Measurements from ENCODE around the gene DLGAP3.

DLGAP3 gene

DNA sequence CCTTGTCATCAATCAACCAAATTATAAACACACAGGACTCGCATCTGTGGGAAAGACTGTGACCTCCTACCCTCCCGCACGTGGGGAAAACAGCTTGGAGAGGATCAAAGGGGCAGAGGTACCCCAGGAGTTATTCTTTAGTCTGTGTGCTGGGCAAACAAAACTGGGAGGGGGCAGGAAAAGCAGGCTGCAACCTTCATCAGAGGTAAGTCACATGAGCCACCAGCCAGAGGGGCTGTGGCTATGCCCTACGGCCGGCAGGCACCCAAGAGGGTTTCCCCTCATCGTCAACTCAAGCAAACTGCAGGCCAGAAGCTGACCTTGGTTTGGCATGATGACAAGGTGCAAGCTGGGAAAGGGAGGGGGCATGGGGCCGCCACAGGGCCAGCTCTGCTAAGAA, 82.4 kb downstream of the DLGAP3 start:
- TF ChIP-seq SNAI2 (CRISPR knock-in tag; IDR thresholded peaks at IDR 0.05), result no peak
- TF ChIP-seq ARNTL (CRISPR knock-in tag; IDR thresholded peaks at IDR 0.05; ENCODE audit: borderline replicate concordance, low read depth), result no peak
- no peak for TF ChIP-seq ZNF565 (CRISPR knock-in tag; conservative IDR thresholded peaks at IDR 0.05; ENCODE audit: low read depth)
- TF ChIP-seq OSR1 (CRISPR knock-in tag; IDR thresholded peaks at IDR 0.05), result no peak
- no peak for TF ChIP-seq ZC3H10 (CRISPR knock-in tag; IDR thresholded peaks at IDR 0.05)
- no peak for TF ChIP-seq PPARA (CRISPR knock-in tag; IDR thresholded peaks at IDR 0.05; ENCODE audit: borderline replicate concordance)
- TF ChIP-seq ESRRG (CRISPR knock-in tag; IDR thresholded peaks at IDR 0.05), result no peak
- TF ChIP-seq ZNF70 (CRISPR knock-in tag; IDR thresholded peaks at IDR 0.05), result no peak
- TF ChIP-seq ZFP30 (CRISPR knock-in tag; IDR thresholded peaks at IDR 0.05), result no peak
- TF ChIP-seq, protein P1, sequence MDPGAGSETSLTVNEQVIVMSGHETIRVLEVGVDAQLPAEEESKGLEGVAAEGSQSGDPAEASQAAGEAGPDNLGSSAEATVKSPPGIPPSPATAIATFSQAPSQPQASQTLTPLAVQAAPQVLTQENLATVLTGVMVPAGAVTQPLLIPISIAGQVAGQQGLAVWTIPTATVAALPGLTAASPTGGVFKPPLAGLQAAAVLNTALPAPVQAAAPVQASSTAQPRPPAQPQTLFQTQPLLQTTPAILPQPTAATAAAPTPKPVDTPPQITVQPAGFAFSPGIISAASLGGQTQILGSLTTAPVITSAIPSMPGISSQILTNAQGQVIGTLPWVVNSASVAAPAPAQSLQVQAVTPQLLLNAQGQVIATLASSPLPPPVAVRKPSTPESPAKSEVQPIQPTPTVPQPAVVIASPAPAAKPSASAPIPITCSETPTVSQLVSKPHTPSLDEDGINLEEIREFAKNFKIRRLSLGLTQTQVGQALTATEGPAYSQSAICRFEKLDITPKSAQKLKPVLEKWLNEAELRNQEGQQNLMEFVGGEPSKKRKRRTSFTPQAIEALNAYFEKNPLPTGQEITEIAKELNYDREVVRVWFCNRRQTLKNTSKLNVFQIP (CRISPR knock-in tag; IDR thresholded peaks at IDR 0.05; ENCODE audit: borderline replicate concordance, low read depth), result no peak
- TF ChIP-seq CSRNP3 (CRISPR knock-in tag; IDR thresholded peaks at IDR 0.05), result no peak
- no peak for TF ChIP-seq RARB (CRISPR knock-in tag; IDR thresholded peaks at IDR 0.05)
- TF ChIP-seq, protein P2, sequence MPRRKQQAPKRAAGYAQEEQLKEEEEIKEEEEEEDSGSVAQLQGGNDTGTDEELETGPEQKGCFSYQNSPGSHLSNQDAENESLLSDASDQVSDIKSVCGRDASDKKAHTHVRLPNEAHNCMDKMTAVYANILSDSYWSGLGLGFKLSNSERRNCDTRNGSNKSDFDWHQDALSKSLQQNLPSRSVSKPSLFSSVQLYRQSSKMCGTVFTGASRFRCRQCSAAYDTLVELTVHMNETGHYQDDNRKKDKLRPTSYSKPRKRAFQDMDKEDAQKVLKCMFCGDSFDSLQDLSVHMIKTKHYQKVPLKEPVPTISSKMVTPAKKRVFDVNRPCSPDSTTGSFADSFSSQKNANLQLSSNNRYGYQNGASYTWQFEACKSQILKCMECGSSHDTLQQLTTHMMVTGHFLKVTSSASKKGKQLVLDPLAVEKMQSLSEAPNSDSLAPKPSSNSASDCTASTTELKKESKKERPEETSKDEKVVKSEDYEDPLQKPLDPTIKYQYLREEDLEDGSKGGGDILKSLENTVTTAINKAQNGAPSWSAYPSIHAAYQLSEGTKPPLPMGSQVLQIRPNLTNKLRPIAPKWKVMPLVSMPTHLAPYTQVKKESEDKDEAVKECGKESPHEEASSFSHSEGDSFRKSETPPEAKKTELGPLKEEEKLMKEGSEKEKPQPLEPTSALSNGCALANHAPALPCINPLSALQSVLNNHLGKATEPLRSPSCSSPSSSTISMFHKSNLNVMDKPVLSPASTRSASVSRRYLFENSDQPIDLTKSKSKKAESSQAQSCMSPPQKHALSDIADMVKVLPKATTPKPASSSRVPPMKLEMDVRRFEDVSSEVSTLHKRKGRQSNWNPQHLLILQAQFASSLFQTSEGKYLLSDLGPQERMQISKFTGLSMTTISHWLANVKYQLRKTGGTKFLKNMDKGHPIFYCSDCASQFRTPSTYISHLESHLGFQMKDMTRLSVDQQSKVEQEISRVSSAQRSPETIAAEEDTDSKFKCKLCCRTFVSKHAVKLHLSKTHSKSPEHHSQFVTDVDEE (CRISPR knock-in tag; IDR thresholded peaks at IDR 0.05), result no peak
- TF ChIP-seq TCF4 (CRISPR knock-in tag; IDR thresholded peaks at IDR 0.05; ENCODE audit: borderline replicate concordance), result no peak
- no peak for TF ChIP-seq ZFP3 (CRISPR knock-in tag; IDR thresholded peaks at IDR 0.05)
- no peak for TF ChIP-seq TOX (CRISPR knock-in tag; IDR thresholded peaks at IDR 0.05; ENCODE audit: borderline replicate concordance)
- TF ChIP-seq ZNF8 (CRISPR knock-in tag; IDR thresholded peaks at IDR 0.05), result no peak
- TF ChIP-seq, protein P3, sequence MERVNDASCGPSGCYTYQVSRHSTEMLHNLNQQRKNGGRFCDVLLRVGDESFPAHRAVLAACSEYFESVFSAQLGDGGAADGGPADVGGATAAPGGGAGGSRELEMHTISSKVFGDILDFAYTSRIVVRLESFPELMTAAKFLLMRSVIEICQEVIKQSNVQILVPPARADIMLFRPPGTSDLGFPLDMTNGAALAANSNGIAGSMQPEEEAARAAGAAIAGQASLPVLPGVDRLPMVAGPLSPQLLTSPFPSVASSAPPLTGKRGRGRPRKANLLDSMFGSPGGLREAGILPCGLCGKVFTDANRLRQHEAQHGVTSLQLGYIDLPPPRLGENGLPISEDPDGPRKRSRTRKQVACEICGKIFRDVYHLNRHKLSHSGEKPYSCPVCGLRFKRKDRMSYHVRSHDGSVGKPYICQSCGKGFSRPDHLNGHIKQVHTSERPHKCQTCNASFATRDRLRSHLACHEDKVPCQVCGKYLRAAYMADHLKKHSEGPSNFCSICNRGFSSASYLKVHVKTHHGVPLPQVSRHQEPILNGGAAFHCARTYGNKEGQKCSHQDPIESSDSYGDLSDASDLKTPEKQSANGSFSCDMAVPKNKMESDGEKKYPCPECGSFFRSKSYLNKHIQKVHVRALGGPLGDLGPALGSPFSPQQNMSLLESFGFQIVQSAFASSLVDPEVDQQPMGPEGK (CRISPR knock-in tag; IDR thresholded peaks at IDR 0.05; ENCODE audit: borderline replicate concordance), result no peak
- no peak for TF ChIP-seq BACH2 (CRISPR knock-in tag; IDR thresholded peaks at IDR 0.05; ENCODE audit: borderline replicate concordance)
- no peak for TF ChIP-seq ISL1 (CRISPR knock-in tag; IDR thresholded peaks at IDR 0.05)
- ATAC-seq, result no peak

- TF ChIP-seq ZFP30 (CRISPR knock-in tag; IDR thresholded peaks at IDR 0.05) (no peak), CSDC2 (CRISPR knock-in tag; IDR thresholded peaks at IDR 0.05) (no peak), PPARA (CRISPR knock-in tag; IDR thresholded peaks at IDR 0.05; ENCODE audit: borderline replicate concordance) (no peak), SNAI2 (CRISPR knock-in tag; IDR thresholded peaks at IDR 0.05) (no peak), ZNF565 (CRISPR knock-in tag; conservative IDR thresholded peaks at IDR 0.05; ENCODE audit: low read depth) (no peak), TOX (CRISPR knock-in tag; IDR thresholded peaks at IDR 0.05; ENCODE audit: borderline replicate concordance) (no peak), ISL1 (CRISPR knock-in tag; IDR thresholded peaks at IDR 0.05) (no peak), ZFP3 (CRISPR knock-in tag; IDR thresholded peaks at IDR 0.05) (no peak), RARB (CRISPR knock-in tag; IDR thresholded peaks at IDR 0.05) (no peak), ARNTL (CRISPR knock-in tag; IDR thresholded peaks at IDR 0.05; ENCODE audit: borderline replicate concordance, low read depth) (no peak), ZC3H10 (CRISPR knock-in tag; IDR thresholded peaks at IDR 0.05) (no peak), ZNF8 (CRISPR knock-in tag; IDR thresholded peaks at IDR 0.05) (no peak), BACH2 (CRISPR knock-in tag; IDR thresholded peaks at IDR 0.05; ENCODE audit: borderline replicate concordance) (no peak), ESRRG (CRISPR knock-in tag; IDR thresholded peaks at IDR 0.05) (no peak)
- TF ChIP-seq, protein P4, sequence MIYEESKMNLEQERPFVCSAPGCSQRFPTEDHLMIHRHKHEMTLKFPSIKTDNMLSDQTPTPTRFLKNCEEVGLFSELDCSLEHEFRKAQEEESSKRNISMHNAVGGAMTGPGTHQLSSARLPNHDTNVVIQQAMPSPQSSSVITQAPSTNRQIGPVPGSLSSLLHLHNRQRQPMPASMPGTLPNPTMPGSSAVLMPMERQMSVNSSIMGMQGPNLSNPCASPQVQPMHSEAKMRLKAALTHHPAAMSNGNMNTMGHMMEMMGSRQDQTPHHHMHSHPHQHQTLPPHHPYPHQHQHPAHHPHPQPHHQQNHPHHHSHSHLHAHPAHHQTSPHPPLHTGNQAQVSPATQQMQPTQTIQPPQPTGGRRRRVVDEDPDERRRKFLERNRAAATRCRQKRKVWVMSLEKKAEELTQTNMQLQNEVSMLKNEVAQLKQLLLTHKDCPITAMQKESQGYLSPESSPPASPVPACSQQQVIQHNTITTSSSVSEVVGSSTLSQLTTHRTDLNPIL (CRISPR knock-in tag; IDR thresholded peaks at IDR 0.05; ENCODE audit: low read depth), result no peak
- TF ChIP-seq, protein P1 (CRISPR knock-in tag; IDR thresholded peaks at IDR 0.05; ENCODE audit: borderline replicate concordance, low read depth), result no peak
- TF ChIP-seq, protein P3 (CRISPR knock-in tag; IDR thresholded peaks at IDR 0.05; ENCODE audit: borderline replicate concordance), result no peak
- TF ChIP-seq, protein P2 (CRISPR knock-in tag; IDR thresholded peaks at IDR 0.05), result no peak
- no peak for ATAC-seq
These were observed 83.2 kb downstream of the DLGAP3 start for GRCh38 chr1:34846265-34846664.
